ENCODE data around the gene ADAM8.

The ADAM8 gene

GRCh38 chr10:133277993-133278576 lies 1.4 kb upstream of the ADAM8 start:
- H3K4me3 ChIP-seq (replicated peaks; ENCODE audit: low read depth, low read length) = no peak overlapping the region
- no peak for TF ChIP-seq CTCF (IDR thresholded peaks at IDR 0.05; ENCODE audit: low read depth, low read length, missing control alignments)

GRCh38 chr10:133277277-133277992 lies 767 bp upstream of the ADAM8 start:
- no peak for TF ChIP-seq CTCF (IDR thresholded peaks at IDR 0.05; ENCODE audit: low read depth, low read length, missing control alignments)
- no peak overlapping the region for H3K4me3 ChIP-seq (replicated peaks; ENCODE audit: low read depth, low read length)
- no peak for DNase-seq (ENCODE audit: extremely low read depth, low read depth)

More at GRCh38 chr10:133277993-133278576, 1.4 kb upstream of the ADAM8 start:
- no peak for DNase-seq (ENCODE audit: extremely low read depth, low read depth)

GRCh38 chr10:133276100-133276434 lies 601 bp downstream of the ADAM8 start:
- H3K4me3 ChIP-seq (replicated peaks; ENCODE audit: low read depth, low read length) = peak overlapping the region; percentile 23; the same call in 1 of the 2 replicates
- DNase-seq (ENCODE audit: extremely low read depth, low read depth) = no peak
- no peak for TF ChIP-seq CTCF (IDR thresholded peaks at IDR 0.05; ENCODE audit: low read depth, low read length, missing control alignments)

- 0 out of 2 replicates have a peak overlapping the region, but pooled peaks have one; percentile 1 for H3K4me3 ChIP-seq (replicated peaks; ENCODE audit: low read depth, low read length)
- no peak for DNase-seq (ENCODE audit: extremely low read depth, low read depth)
- TF ChIP-seq CTCF (IDR thresholded peaks at IDR 0.05; ENCODE audit: low read depth, low read length, missing control alignments) = no peak
Observed at GRCh38 chr10:133275684-133276092, 980 bp downstream of the ADAM8 start.

- DNase-seq (ENCODE audit: extremely low read depth, low read depth) = no peak
- no peak for TF ChIP-seq CTCF (IDR thresholded peaks at IDR 0.05; ENCODE audit: low read depth, low read length, missing control alignments)
- H3K4me3 ChIP-seq (replicated peaks; ENCODE audit: low read depth, low read length) = 0 out of 2 replicates have a peak overlapping the region, but pooled peaks have one; percentile 1
Observed at GRCh38 chr10:133274751-133275683, 1.7 kb downstream of the ADAM8 start.

GRCh38 chr10:133273534-133274143 lies 3.0 kb downstream of the ADAM8 start:
- TF ChIP-seq CTCF (IDR thresholded peaks at IDR 0.05; ENCODE audit: low read depth, low read length, missing control alignments) = no peak
- H3K4me3 ChIP-seq (replicated peaks; ENCODE audit: low read depth, low read length) = no peak overlapping the region
- DNase-seq (ENCODE audit: extremely low read depth, low read depth) = no peak
